ENCODE data around the gene ZBTB5.

- no peak for TF ChIP-seq EZH2 (IDR thresholded peaks at IDR 0.05; ENCODE audit: insufficient read depth, poor library complexity, severe bottlenecking)
- TF ChIP-seq EZH2phosphoT487 (IDR thresholded peaks at IDR 0.05; ENCODE audit: insufficient read depth, low read depth) = no peak
These were observed 50.1 kb downstream of the ZBTB5 start for GRCh38 chr9:37415011-37415719.

Measured in GM23248 (cell line).